AG09309 (cell line): ENCODE results near the gene ABR.

Experiments
- DNase-seq: peaks from one replicate; pipeline ENCODE4 v3.0.0-alpha.2; 2010; ENCODE audit warnings: low read depth
- H3K4me3 ChIP-seq: 2 replicates; pipeline ENCODE4 v1.5.1; 2011; ENCODE audit warnings: mild to moderate bottlenecking, low read depth, low read length, moderate library complexity; ENCODE audit not compliant: control insufficient read depth
- CTCF ChIP-seq: IDR thresholded peaks from 2 replicates; pipeline ENCODE4 v1.5.1; 2011; ENCODE audit warnings: mild to moderate bottlenecking, low read depth, low read length, inconsistent platforms; ENCODE audit not compliant: insufficient read depth, control insufficient read depth; ENCODE audit errors: missing control alignments

The ABR gene

GRCh38 chr17:1166276-1166675 lies 13.5 kb downstream of the ABR start:
- TF ChIP-seq CTCF, result no peak
- no peak for DNase-seq
- no peak overlapping the region for H3K4me3 ChIP-seq

GRCh38 chr17:1165836-1166235 lies 13.9 kb downstream of the ABR start:
- no peak for DNase-seq
- H3K4me3 ChIP-seq, result no peak overlapping the region
- no peak for TF ChIP-seq CTCF

GRCh38 chr17:1164935-1165556 lies 14.7 kb downstream of the ABR start:
- H3K4me3 ChIP-seq, result no peak overlapping the region
- DNase-seq, result no peak
- TF ChIP-seq CTCF, result no peak

GRCh38 chr17:1162116-1162855 lies 17.5 kb downstream of the ABR start:
- DNase-seq, result no peak
- H3K4me3 ChIP-seq, result no peak overlapping the region
- no peak for TF ChIP-seq CTCF

GRCh38 chr17:1160591-1161390 lies 19.0 kb downstream of the ABR start:
- DNase-seq, result no peak
- no peak for TF ChIP-seq CTCF
- no peak overlapping the region for H3K4me3 ChIP-seq

GRCh38 chr17:1159431-1160180 lies 20.2 kb downstream of the ABR start:
- no peak for DNase-seq
- no peak for TF ChIP-seq CTCF
- no peak overlapping the region for H3K4me3 ChIP-seq
